ENCODE data around the gene EIF4A3.

- no peak for TF ChIP-seq EZH2 (IDR thresholded peaks at IDR 0.05; ENCODE audit: borderline replicate concordance, control insufficient read depth, low read depth, low read length)
- TF ChIP-seq POLR2A (IDR thresholded peaks at IDR 0.05; ENCODE audit: low read depth, low read length): no peak
- TF ChIP-seq CTCF (IDR thresholded peaks at IDR 0.05 in 2 of 3, conservative IDR thresholded peaks at IDR 0.05 in 1 of 3; ENCODE audit: control insufficient read depth in 2 of 3, extremely low read depth in 1 of 3, insufficient read depth in 1 of 3, low read depth in 3 of 3, low read length in 3 of 3): no peak
- TF ChIP-seq CEBPZ (IDR thresholded peaks at IDR 0.05; ENCODE audit: low read depth, low read length): no peak
- TF ChIP-seq MEF2A (IDR thresholded peaks at IDR 0.05; ENCODE audit: insufficient read depth, low read depth, low read length): no peak
- no peak for TF ChIP-seq CHD2 (IDR thresholded peaks at IDR 0.05; ENCODE audit: borderline replicate concordance, low read depth, low read length)
These were observed 62.2 kb downstream of the EIF4A3 start for GRCh38 chr17:80084773-80085172.
